GM12874 (cell line): ENCODE measurements around the gene WDR70.

Experiments used
- TF ChIP-seq, protein P1 (sequence below): IDR thresholded peaks from 2 replicates; pipeline ENCODE4 v1.5.1; 2011; ENCODE audit warnings: low read depth, mild to moderate bottlenecking, control low read depth, low read length, moderate library complexity; ENCODE audit not compliant: insufficient read depth

WDR70 gene

DNA sequence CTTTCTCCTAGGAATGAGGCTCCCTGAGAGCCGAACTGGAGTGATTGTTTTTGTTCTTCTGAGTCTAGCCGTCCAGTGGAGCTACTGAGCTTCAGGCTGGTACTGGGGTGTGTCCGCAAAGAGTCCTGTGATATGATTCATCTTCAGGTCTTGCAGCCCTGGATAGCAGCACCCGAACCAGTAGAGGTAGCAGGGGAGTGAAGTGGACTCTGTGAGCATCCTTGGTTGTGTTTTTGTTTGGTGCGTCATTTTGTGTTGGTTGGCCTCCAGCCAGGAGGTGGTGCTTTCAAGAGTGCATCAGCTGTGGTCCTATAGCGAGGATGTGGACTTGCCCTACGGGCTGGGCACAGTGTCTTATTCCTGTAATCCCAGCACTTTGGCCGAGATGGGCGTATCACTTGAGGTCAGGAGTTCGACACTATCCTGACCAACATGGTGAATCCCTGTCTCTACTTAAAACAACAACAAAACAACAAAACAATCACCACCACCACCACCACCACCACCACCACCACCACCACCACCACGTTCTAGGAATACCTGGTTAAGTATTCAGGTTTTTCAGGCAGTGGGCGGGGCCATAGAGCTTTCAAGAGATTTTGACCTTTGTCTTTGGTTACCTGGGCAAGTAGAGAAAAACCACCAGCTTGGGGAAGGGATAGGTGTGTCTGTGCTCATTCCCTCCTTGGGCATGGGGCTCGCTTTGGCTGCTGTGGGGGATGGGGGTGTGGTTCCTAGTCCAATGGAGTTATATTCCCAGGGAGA is 154.0 kb downstream of the WDR70 start:
- TF ChIP-seq, protein P1, sequence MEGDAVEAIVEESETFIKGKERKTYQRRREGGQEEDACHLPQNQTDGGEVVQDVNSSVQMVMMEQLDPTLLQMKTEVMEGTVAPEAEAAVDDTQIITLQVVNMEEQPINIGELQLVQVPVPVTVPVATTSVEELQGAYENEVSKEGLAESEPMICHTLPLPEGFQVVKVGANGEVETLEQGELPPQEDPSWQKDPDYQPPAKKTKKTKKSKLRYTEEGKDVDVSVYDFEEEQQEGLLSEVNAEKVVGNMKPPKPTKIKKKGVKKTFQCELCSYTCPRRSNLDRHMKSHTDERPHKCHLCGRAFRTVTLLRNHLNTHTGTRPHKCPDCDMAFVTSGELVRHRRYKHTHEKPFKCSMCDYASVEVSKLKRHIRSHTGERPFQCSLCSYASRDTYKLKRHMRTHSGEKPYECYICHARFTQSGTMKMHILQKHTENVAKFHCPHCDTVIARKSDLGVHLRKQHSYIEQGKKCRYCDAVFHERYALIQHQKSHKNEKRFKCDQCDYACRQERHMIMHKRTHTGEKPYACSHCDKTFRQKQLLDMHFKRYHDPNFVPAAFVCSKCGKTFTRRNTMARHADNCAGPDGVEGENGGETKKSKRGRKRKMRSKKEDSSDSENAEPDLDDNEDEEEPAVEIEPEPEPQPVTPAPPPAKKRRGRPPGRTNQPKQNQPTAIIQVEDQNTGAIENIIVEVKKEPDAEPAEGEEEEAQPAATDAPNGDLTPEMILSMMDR, result no peak

DNA sequence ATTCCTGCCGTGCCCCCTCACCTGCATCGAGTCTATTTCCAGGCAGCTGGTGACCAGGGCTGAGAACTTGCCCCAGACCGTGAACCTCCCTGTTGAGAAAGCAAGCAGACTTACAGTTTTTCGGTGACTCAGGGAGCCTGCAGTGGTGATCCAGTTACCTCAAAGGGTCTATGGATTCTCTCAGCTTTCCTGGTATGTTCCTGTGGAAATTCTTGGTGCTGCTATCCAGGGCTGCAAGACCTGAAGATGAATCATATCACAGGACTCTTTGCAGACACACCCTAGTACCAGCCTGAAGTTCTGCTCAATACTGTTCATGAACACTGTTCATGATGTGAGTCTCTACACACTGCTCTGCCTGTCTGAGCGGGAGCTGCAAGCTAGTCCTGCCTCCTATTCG is 154.7 kb downstream of the WDR70 start:
- TF ChIP-seq, protein P1, result no peak

DNA sequence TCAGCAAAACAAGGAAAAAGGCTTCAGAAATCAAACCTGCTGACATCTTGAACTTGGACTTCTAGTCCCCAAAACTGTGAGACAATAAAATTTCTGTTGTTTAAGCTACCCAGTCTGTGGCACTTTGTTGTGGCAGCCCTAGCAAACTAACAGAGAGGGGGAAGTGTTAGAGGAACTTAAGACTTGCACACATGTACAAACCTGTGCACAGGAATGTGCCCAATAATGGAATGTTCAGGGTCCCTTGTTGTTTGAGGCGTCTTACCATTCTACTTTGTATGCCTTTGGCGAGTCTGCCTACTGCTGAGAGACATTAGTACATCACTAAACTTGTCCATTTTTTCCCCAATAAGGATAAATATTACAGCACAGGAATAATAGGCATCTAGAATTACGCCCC is 160.3 kb downstream of the WDR70 start:
- TF ChIP-seq, protein P1, result no peak

DNA sequence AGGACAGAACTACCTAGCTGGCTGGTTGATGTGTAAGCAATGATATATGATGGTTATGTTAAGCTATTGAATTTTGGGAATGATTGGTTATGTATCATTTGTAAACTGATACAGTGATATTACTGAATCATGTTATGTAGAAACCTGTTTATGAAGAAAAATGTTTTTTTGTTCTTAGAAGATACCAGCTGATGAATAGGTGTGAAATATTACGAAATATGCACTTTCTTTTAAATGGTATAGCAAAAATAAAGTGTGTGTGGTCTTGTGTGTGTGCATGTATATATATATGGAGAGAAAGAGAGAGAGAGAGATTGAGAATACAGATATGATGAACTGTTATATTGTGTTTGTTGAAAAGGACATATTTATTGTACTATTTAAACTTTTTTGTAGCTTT is 164.1 kb downstream of the WDR70 start:
- TF ChIP-seq, protein P1, result no peak

DNA sequence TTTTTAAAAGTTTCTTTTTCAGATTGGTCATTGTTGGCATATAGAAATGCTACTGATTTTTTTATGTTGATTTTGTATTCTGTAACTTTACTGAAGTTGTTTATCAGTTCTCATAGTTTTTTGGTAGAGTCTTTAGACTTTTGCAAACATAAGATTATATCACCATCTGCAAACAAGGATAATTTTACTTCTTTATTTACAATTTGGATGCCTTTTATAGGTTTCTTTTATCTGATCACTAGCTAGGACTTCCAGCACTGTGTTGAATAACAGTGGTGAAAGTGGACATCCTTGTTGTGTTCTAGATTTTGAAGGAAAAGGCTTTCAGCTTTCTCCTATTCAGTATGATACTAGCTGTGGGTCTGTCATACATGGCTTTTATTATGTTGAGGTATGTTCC is 170.3 kb downstream of the WDR70 start:
- TF ChIP-seq, protein P1, result no peak

DNA sequence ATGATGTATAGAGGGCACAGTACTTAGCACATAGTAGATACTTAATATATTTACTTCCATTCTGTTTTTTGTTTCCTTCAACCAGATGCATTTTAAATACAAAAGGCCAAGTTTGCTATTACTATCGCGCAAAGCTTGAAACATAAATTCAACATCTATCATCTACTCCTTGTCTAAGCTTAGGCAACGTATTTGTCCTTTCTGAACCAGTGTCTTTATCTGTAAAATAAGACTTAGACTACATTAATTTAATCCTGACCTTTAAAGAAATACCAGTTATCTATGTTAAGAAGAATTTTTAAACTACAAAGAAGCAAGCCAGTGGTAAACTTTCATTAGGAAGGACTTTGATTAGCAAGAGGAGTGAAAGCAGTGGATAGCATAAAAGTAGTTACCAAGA is 173.0 kb downstream of the WDR70 start:
- TF ChIP-seq, protein P1, result no peak

DNA sequence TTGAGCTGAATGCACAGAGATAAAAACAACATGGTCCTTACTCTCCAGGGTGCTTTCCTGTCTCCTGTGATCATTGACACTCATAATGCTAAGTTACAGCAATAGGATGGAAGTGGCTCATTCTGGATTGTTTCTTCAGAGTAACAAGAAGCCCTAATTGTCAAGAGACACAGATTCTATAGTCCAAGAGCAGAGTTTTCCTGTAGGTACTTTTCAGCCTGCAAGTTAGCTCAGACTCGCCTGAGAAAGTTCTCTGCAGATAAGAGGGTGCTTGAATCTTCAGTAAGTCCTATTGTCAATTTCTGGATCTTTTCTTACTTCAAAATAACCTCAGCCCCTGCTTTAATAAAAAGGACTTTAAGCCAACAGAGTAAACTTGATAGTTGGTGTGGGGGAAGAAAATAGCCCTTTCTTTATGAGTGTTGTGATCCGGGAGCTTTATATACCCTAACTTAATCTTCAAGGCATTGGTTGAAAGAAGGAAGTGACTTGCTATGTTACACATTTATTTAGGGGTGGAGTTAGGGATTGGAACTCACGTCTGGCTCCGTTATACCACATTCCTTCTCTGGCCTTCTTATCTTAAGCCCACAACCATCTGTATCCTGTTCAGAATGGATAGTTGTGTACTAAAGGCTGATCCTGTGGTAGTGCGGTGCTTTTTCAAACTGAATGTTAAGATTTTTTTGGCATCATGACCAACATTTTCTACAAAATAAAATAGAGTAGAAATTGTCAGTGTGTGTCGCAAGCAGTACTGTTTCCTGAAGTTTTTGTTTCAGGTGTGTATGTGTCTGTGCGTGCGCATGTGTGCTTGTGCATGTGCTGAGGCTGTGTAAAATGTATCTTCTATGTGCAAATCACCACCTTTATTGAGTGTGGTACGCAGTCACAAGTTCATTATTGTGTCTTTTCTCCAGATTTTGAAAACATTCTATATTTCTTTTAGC is 173.9 kb downstream of the WDR70 start:
- TF ChIP-seq, protein P1, result no peak
